Measurements from ENCODE around the gene PAAF1.

PAAF1 gene

DNA sequence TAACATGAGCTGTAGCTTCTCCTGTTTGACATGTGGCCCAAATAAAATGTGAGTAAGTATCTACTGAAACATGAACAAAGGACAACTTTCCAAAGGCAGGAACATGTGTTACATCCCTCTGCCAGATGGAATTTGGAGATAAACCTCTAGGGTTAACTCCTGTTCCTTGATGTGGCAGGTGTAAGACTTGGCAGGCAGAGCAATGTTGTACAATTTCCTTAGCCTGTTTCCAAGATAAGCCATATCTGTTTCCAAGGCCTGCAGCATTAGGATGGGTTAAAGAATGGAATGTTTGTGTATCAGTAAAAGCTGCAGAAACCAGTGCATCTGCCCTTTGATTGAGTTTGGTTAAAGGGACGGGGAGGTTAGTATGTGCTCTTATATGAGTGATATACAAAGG lies 65.2 kb downstream of the PAAF1 start:
- no peak for DNase-seq (ENCODE audit: low read depth)
- TF ChIP-seq, protein P1, sequence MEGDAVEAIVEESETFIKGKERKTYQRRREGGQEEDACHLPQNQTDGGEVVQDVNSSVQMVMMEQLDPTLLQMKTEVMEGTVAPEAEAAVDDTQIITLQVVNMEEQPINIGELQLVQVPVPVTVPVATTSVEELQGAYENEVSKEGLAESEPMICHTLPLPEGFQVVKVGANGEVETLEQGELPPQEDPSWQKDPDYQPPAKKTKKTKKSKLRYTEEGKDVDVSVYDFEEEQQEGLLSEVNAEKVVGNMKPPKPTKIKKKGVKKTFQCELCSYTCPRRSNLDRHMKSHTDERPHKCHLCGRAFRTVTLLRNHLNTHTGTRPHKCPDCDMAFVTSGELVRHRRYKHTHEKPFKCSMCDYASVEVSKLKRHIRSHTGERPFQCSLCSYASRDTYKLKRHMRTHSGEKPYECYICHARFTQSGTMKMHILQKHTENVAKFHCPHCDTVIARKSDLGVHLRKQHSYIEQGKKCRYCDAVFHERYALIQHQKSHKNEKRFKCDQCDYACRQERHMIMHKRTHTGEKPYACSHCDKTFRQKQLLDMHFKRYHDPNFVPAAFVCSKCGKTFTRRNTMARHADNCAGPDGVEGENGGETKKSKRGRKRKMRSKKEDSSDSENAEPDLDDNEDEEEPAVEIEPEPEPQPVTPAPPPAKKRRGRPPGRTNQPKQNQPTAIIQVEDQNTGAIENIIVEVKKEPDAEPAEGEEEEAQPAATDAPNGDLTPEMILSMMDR (IDR thresholded peaks at IDR 0.05; ENCODE audit: low read depth, low read length, missing control alignments): no peak
- H3K4me3 ChIP-seq (ENCODE audit: low read depth, low read length): no peak overlapping the region

DNA sequence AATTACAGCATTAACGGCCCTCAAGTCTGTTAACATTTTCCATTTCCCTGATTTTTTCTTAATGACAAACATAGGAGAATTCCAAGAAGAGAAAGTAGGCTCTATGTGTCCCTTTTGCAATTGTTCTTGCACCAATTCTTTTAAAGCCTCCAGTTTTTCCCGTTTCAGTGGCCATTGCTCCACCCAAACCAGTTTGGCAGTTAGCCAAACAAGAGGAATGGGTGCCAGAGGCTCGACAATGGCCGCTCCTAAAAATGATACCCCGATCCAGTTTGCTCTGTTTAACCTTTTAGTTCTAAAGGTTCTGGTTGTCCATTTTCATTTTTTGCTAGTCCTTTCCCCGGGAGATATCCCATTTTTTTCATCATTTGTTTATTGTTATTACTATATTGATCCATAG lies 67.3 kb downstream of the PAAF1 start:
- TF ChIP-seq, protein P1 (IDR thresholded peaks at IDR 0.05; ENCODE audit: low read depth, low read length, missing control alignments): no peak
- no peak for DNase-seq (ENCODE audit: low read depth)
- no peak overlapping the region for H3K4me3 ChIP-seq (ENCODE audit: low read depth, low read length)

DNA sequence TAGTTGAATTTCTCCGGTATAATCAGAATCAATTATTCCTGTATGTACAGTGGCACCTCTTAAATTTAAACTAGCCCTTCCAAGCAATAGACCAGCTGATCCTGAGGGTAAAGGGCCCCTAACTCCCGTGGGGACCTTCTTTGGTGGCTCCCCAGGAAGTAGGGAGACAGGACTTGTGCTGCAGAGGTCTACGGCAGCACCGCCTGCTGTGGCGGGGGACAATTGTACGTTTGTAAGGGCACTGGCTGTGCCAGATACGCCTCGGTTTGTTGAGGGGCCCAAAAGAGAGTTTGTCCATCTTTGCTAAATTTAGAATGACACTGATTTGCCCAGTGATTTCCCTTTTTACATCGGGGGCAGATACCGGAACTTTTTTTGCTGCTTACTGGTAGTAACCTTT lies 68.1 kb downstream of the PAAF1 start:
- TF ChIP-seq, protein P1 (IDR thresholded peaks at IDR 0.05; ENCODE audit: low read depth, low read length, missing control alignments): no peak
- H3K4me3 ChIP-seq (ENCODE audit: low read depth, low read length): no peak overlapping the region
- no peak for DNase-seq (ENCODE audit: low read depth)

DNA sequence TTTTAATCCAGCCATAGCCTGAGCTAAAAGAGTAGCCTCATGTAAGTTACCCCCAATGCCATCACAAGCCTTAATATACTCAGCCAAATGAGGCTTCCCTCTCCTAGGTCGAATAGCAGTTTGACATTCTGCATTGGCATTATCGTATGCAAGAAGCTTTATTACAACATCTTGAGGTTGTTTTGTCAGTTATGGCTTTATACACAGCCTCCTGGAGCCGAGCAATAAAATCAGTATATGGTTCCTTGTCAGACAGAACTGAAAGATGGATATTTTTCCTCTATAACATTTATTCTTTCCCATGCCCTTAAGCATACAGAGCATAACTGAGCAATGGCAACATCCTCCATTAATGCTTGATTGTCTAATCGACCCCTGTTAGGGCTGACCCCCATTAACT lies 68.6 kb downstream of the PAAF1 start:
- no peak for DNase-seq (ENCODE audit: low read depth)
- TF ChIP-seq, protein P1 (IDR thresholded peaks at IDR 0.05; ENCODE audit: low read depth, low read length, missing control alignments): no peak
- H3K4me3 ChIP-seq (ENCODE audit: low read depth, low read length): no peak overlapping the region

DNA sequence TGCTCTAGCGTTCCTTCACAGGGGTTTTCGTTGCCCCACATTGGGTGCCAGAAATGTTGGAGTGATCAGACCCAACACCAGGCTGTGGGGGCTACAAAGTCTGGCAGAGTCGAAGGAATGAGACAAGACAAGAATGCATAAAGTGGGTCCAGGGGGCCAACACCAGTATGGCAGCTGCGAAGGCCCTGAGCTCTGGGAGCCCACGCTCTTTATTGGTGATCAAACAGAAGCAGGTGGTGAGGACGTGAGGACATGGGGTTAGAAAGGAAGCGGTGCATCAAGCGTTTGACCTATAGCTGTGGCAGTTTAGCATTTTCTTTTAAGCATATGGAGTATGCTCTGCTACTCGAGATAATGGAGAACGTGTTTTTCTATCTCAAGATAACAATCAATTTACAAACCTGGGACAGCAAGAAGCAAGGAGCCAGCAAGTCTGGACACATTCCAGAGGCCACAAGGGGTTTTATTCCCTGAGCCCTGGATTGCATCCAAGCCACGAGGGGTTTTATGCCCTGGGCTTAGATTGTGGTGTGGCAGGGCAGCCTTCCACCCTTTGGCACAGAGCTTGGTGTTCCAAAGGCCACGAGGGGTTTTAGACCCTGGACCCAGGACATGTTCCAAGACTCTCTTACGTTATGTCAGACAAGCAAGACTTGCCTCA lies 70.1 kb downstream of the PAAF1 start:
- H3K4me3 ChIP-seq (ENCODE audit: low read depth, low read length): no peak overlapping the region
- DNase-seq (ENCODE audit: low read depth): no peak
- TF ChIP-seq, protein P1 (IDR thresholded peaks at IDR 0.05; ENCODE audit: low read depth, low read length, missing control alignments): no peak

DNA sequence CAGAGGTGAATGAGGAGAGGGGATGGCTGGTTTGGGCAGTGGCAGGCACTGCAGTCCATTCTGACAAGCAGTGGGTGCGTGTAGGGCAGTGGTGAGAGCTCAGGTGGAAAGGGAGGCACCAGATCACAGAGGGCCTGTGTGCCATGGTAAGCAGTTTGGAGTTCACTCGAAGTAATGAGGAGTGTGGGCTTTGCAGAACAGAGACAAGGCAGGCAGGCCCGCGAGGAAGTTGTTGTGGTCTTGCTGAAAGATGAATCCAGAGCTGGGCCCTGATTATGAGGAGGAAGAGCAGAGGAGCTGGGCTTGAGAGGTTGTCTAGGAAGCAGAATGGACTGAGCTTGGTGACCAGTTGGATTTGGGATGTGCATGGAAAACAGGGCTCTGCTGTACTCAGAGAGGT lies 72.4 kb downstream of the PAAF1 start:
- H3K4me3 ChIP-seq (ENCODE audit: low read depth, low read length): no peak overlapping the region
- DNase-seq (ENCODE audit: low read depth): no peak
- TF ChIP-seq, protein P1 (IDR thresholded peaks at IDR 0.05; ENCODE audit: low read depth, low read length, missing control alignments): no peak

DNA sequence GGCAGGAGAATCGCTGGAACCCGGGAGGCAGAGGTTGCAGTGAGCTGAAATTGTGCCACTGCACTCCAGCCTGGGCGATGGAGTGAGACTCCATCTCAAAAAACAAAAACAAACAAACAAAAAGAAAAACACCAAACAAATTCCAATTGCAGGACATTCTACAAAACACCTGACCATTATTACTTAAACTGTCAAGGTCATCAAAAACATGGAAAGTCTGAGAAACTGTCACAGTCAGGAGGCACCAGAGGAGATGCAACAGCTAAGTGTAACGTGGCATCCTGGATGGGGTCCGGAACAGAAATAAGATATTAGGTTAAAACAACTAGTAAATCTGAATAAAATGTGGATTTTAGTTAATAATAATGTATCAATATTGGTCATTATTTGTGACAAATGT lies 73.1 kb downstream of the PAAF1 start:
- no peak overlapping the region for H3K4me3 ChIP-seq (ENCODE audit: low read depth, low read length)
- TF ChIP-seq, protein P1 (IDR thresholded peaks at IDR 0.05; ENCODE audit: low read depth, low read length, missing control alignments): no peak

More for the DNA sequence above, 73.1 kb downstream of the PAAF1 start:
- DNase-seq (ENCODE audit: low read depth): no peak
